KOPT-K1 (cell line): ENCODE results near the gene HPCAL1.

Experiments
- H3K27ac ChIP-seq: fragments of 200-600 bp; sonication (generic); 2 replicates; pipeline ENCODE4 v1.5.1; 2016; ENCODE audit warnings: antibody characterized with exemption, mild to moderate bottlenecking, low read depth, low read length; ENCODE audit not compliant: poor library complexity, severe bottlenecking
- H3K36me3 ChIP-seq: fragments of 200-600 bp; sonication (generic); 2 replicates; pipeline ENCODE4 v1.5.1; 2017; ENCODE audit warnings: antibody characterized with exemption, mild to moderate bottlenecking, low read length, moderate library complexity; ENCODE audit not compliant: insufficient read depth
- H3K9me3 ChIP-seq: fragments of 200-600 bp; sonication (generic); 2 replicates; pipeline ENCODE4 v1.5.1; 2017; ENCODE audit warnings: antibody characterized with exemption, low read length, mild to moderate bottlenecking; ENCODE audit not compliant: insufficient read depth, poor library complexity, severe bottlenecking

HPCAL1 gene

DNA sequence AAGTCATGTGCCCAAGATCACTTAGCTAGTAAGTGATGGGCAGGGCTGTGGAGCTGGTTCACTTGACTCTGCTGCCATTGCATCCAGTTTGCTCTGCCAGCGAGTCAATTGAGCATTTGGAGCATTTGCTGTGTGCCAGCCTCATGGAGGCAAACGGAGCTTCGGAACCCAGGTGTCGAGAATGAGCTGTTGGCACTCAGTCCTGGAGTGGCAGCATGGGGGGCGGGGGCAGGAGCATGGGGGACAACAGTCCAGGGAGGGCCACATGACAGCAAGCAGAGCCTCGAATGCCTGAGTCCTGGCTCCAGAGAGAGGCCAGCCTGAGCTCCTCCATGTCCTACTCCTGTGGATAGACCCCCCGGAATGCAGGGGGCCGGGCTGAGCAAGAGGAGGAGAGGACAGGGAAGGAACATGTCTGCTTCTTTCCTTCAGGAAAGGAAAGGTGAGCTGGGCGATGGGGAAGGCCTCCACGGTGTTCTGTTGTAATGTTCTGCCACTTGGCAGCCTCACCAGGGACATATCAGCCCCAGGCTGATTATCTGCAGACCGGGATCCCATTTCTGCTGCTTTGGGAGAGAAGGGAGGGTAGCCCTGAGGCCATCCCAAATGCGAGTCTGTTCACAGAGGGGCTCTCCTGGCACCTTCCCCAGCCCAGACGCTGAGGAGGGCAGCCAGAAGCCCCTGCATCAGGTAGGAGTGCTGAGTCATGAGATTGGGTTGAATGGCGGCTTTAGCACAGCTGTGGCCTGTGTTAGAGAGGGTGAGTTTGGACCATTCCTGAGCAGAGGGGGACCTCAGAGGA lies 59.6 kb downstream of the HPCAL1 start:
- H3K9me3 ChIP-seq: no peaks in the 10 kb centered on the region
- H3K36me3 ChIP-seq: no peaks in the 10 kb centered on the region
- H3K27ac ChIP-seq: no peak overlapping the region

DNA sequence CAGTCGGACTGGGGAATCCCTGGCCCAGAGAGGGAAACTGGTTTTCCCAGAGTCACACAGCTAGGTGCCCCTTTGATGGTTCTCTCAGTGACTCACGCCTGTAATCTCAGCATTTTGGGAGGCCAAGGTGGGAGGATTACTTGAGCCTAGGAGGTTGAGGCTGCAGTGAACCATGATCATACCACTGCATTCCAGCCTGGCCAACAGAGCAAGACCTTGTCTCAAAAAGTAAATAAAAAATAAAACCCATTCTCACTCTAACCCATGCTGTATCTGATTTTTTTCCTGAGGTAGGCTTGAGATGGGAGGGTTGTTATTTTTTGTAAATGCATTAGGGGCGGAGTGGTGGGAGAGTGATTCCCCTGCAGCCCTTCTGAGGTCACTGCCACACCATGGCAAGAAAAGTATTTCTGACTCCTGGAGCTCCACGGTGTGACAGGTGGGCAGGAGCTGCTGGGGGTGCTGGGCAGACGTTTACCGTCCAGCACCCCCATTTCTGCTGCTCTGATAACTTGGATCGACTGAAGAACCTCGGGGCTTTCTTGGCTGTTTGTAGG lies 60.3 kb downstream of the HPCAL1 start:
- H3K9me3 ChIP-seq: no peaks in the 10 kb centered on the region
- H3K36me3 ChIP-seq: no peaks in the 10 kb centered on the region
- H3K27ac ChIP-seq: no peak overlapping the region

DNA sequence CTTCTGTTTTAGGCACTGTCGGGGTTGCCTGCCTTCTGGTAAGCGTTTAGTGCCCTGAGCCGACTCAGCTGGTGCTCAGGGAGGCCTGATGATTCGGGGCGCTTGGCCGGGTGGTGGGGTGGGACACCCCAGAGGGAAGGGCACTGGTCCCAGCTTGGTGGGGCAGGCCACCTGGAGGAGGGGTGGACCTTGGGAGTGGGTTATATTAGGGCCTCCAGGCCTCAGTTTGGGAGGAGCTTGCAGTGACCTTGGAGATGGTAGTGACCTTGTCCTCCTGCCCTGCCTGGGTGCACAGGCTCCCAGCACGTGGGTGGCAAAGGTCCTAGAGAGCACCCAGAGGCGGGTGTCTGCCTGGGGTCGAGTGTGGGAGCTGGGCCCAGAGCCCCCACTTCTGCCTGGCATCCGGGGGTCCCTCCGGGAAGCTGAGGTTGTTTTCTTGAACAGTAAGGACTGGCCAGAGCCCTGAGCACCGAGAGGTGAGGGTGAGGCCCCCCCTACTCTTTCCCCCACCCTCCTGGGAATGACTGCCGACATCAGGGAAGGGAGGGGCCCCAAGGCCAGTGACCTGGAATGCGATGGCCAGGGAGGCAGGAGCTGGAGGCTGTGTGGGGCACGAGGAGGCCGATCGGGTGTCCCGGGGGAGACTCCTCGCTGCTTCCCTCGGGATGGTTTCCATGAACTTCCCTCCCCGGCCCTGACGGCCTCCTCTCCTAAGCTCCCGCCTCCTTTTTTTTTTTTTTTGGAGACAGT lies 61.3 kb downstream of the HPCAL1 start:
- Histone ChIP-seq H3K9me3 (no peaks in the 10 kb centered on the region), H3K36me3 (no peaks in the 10 kb centered on the region), H3K27ac (no peak overlapping the region)

DNA sequence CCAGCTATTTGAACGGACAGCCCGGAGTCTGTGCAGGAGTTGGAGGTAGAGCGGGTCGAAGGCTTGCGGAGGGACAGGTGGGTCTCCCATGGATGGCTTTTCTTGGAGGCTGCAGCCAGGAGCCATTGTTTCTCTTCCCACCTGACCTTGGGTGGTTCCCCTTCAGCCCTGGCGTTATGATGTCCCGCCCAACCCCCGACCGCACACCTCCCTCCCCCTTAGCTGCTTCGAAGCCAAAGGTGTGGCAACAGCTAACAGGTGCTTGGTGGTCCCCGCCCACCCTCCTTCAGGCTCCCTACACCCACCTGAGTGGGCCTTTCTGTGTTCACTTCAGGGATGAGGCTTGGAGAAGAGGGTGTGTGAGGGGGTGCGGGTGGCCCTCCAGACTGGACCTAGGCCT lies 62.7 kb downstream of the HPCAL1 start:
- H3K9me3 ChIP-seq: no peaks in the 10 kb centered on the region
- H3K36me3 ChIP-seq: no peaks in the 10 kb centered on the region
- H3K27ac ChIP-seq: no peak overlapping the region

DNA sequence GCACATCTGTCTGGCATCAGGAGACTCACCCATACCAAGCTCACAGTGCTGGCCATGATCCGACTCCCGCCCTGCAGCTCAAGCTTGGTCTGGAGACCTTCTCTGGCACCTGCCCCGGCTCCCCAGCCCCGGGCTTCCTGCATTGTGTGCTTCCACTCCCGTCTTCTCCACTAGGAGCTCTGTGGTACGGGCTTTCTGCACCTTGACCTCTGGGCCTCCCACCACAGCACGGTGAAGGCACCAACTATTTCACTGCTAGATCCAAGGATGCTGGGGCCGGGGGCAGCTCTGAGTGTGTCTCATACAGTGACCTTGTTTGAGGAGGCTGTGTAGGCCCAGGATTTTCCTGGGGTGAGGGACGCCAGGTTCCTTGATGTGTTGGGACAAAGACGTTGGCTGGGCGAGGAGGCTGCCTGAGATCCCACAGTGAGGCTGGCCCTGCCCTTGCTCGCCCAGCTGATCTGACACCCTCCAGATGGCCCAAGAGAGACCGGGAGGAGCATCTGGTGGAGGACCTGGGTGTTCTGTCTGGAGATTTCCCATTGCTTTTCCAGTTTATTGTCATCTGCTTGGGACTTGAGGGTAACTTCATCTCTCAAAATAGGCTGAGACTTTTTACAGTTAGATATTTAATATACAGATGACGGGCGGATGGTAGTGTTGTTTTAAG lies 64.0 kb downstream of the HPCAL1 start:
- H3K9me3 ChIP-seq: no peaks in the 10 kb centered on the region
- H3K36me3 ChIP-seq: no peaks in the 10 kb centered on the region
- H3K27ac ChIP-seq: no peak overlapping the region

DNA sequence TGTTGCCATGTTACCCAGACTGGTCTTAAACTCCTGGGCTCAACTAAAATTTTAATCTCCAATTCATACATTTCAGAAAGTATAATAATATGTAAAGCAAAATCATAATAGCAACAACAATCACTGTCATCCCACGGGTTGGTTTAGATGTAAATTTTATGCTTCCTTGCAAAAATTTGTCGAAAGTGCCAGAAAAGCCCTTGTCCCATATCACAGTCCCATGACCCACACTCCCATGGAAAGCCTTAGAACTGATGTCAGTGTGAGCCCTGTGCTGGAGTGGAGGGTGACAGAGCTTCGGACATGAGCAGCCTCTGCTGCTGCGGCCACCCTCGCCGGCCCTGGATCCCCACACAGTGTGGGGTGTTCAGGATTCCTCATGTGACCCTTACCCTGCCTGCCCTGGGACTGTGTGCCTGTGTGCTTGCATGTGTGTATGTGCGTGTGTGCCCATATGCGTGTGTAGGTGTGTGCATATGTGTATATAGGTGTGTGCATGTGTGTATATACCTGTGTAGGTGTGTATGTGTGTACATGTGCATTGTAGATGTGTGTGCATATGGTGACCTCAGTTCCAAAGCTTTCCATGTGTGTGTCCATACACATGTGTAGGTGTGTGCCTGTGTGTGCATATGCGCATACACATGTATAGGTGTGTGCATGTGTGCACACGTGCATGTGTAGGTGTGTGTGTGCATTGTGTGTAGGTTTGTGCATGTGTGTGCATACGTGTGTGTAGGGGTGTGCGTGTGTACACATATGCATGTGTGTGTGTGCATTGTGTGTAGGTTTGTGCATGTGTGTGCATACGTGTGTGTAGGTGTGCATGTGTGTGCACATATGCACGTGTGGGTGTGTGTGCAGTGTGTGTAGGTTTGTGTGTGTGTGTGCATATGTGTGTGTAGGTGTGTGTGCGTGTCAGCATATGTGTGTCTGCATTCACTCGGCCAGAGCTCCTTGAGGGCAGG lies 65.1 kb downstream of the HPCAL1 start:
- no peaks in the 10 kb centered on the region for H3K36me3 ChIP-seq
- no peak overlapping the region for H3K27ac ChIP-seq
- no peaks in the 10 kb centered on the region for H3K9me3 ChIP-seq

DNA sequence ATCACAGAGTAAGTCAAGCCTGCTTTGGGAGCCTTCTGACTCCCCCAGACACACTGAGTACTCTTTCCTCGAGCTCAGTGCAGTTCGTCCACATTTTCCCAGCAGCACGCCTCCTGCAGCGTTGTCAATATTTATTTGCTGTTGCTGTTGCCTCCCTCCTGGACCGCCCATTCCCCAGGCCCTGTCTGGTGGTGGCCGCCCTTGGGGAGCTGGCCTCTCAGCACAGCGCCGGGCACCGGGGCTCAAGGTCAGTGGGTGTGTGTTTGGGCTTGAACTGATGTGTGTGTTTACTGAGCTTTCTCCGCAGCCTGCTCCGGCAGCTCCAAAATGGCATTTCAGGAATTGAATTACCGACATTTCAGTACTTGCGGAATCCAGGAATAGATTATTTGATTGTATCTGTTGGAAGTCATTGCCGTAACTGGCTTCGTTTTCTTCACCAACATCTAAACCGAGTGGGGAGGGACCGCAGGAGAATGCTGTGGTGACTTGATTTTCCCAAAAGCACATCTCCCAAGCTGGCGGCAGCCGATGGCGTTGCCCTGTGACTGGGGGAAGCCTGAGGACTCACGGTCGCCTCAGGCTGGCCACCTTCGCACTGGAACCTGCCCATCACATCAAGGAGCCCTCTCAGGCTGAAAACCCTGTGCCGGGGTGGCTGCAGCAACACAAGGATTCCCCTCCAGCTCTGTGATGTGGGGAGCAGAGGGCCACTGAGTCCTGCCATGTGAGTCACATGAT lies 66.0 kb downstream of the HPCAL1 start:
- Histone ChIP-seq H3K36me3 (no peaks in the 10 kb centered on the region), H3K27ac (no peak overlapping the region), H3K9me3 (no peaks in the 10 kb centered on the region)

DNA sequence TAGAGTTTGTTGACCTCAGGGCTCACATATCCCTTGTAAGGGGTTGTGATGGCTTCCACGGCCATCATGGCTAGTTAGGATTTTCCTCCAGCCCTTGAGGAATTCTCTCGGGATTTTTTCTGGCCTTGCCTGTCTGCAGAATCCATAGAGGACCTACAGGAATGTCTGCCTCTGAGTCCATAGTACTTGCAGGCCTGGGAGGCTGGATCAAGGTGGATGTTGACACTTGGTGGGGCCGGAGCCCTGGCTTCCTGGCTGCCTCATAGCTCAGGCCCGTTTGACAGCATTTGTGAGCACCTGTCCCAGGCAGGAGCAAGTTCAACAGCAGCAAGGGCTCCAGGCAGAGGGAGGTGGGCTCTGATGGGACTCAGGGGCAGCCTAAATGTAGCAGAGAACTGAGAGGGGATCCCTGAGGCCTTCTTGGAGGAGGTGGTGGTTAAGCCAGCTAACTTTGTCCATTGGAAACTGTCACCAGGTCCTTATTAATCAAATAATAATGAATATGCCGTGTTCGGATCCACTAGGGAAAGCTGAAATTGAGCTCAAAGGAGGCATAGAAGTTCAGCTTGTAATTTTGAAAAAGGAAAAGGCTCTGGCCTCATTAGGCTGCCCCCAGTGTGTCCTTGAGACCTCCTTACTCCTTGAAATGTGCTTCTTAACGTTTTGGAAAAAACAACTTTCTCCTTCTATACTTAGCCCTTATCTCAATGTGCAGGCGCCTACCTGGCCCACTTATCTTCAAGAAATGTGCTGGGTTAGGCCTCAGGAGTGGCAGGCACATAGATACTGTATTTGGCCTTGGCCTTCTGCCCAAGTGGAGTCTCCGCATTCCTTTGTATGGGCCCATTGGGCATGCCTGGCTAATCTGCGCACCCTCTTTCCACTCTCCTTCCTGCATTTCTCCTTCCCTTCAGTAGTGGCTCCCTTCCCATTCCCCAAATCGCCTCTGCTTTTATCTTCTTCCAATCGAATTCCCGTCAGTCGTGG lies 66.9 kb downstream of the HPCAL1 start:
- no peaks in the 10 kb centered on the region for H3K36me3 ChIP-seq
- H3K9me3 ChIP-seq: no peaks in the 10 kb centered on the region
- H3K27ac ChIP-seq: no peak overlapping the region

DNA sequence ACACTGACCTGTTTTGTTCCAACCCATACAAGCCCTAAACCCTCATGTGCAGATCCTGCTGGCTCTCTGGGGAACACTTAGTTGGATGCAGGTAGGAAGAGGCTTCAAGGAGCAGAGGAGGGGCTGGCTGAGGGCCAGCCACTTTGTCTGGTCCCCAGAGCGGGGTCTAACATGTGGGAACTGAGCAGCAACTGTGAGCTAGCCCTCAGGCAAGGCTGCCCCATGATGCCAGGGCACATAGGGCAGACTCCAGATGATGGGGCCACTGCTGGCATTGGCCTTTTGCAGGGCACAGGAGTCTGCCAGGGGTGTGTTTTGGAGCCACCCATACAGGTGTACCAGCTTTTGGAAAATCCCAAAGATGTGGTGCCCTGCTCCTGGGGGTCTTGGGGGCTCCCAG lies 67.7 kb downstream of the HPCAL1 start:
- Histone ChIP-seq H3K9me3 (no peaks in the 10 kb centered on the region), H3K27ac (no peak overlapping the region), H3K36me3 (no peaks in the 10 kb centered on the region)

DNA sequence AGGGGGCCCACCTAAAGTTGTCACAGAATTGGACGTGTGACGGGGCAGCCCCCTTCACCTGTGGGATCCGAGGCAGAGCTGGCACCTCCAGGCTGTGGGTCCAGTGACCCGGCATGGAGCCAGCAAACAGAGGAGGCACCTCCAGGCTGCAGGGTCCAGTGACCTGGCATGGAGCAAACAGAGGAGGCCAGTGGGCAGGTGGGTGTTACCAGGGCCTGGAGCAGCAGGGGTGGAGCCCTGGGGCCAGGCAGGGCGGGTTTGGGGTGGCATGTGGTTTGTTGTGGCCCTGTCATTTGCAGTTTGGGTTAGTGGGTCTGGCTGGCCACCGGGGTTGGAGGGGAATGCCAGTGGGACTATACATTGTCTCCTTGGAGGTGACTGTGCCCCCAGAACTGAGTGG lies 68.2 kb downstream of the HPCAL1 start:
- Histone ChIP-seq H3K27ac (no peak overlapping the region), H3K36me3 (no peaks in the 10 kb centered on the region), H3K9me3 (no peaks in the 10 kb centered on the region)

DNA sequence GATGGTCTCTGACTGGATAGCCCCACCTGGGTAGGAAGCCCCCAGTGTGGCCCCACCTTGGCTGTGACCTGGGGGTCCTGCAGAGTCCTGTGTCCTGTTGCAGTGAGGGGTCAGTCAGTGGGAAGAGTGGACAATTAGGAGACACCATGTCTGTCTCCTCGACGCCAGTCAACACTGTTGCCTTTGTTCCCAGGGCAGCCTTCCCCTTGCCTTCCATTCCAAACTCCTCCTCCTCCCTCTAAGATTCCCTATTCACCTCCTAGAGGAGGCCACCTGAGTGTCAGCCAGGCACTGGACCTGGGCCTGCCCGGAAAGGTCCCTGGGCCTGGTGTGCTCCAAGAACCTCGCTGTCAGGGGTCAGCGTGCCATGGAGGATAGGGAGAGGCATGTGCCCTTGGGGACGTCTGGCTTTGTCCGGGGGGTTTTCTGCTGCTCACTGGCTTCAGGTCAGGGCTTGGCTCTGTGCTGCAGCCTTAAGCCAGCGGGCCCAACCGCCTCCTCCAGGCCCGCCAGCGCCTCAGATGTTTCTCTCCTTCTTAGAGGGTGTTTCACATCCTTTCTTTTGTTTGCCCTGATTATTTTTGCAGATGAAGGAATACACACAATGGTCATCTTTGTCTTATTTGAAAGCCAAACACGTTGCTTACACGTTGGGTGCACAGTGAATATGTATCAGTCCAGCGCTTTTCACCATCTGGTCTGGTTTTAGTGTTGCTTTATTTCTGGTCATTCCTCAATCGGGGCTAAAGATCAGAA lies 68.9 kb downstream of the HPCAL1 start:
- H3K36me3 ChIP-seq: no peaks in the 10 kb centered on the region
- H3K9me3 ChIP-seq: no peaks in the 10 kb centered on the region
- no peak overlapping the region for H3K27ac ChIP-seq

DNA sequence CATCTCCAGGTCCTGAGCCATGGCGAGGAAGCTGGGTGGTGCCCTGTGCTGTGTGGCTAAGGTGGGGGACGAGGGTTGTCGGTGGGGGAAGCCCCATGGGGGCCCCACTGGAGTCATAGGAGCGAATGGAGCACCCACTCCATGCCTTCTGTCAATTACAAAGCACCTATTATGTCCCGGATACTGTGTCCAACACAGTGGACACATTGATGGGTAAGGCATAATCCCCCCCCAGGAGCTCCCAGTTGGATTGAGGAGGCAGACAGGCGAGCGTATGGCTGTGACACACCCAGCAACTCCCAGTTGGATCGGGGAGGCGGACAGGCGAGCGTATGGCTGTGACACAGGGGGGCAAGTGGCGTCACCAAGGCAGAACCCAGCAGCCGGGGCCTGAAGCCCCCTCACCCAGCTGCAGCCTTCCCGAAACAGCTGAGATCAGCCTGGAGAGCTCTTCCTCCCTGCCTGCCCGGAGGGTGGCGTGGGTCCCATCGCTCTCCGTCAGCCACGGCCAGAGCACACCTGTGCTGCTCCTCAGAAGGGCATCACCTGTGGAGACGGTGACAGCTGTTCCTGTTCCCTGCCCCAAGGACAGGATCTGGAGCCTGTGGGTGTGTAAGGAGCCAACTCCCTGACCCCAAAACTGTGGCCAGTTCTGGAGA lies 69.6 kb downstream of the HPCAL1 start:
- Histone ChIP-seq H3K9me3 (no peaks in the 10 kb centered on the region), H3K36me3 (no peaks in the 10 kb centered on the region), H3K27ac (no peak overlapping the region)
